IPS-18a (cell line): Measurements from ENCODE around the gene RAPH1.

ENCODE experiments used
- H3K27ac ChIP-seq: one replicate; pipeline ENCODE4 v1.5.1; 2013; ENCODE audit warnings: low read length
- H3K27me3 ChIP-seq: one replicate; pipeline ENCODE4 v1.6.1; 2013; ENCODE audit warnings: mild to moderate bottlenecking, low read length; ENCODE audit not compliant: control insufficient read depth, insufficient read depth
- H3K36me3 ChIP-seq: one replicate; pipeline ENCODE4 v1.6.1; 2013; ENCODE audit warnings: low read depth, low read length; ENCODE audit not compliant: control insufficient read depth
- H3K4me1 ChIP-seq: one replicate; pipeline ENCODE4 v1.6.1; 2013; ENCODE audit warnings: low read depth, low read length; ENCODE audit not compliant: control insufficient read depth
- H3K4me3 ChIP-seq: one replicate; pipeline ENCODE4 v1.5.1; 2013; ENCODE audit warnings: low read length
- H3K9ac ChIP-seq: one replicate; pipeline ENCODE4 v1.6.1; 2013; ENCODE audit warnings: mild to moderate bottlenecking, low read length, moderate library complexity
- H3K9me3 ChIP-seq: one replicate; pipeline ENCODE4 v1.6.1; 2013; ENCODE audit warnings: low read depth, low read length; ENCODE audit not compliant: control insufficient read depth

RAPH1 gene, protein sequence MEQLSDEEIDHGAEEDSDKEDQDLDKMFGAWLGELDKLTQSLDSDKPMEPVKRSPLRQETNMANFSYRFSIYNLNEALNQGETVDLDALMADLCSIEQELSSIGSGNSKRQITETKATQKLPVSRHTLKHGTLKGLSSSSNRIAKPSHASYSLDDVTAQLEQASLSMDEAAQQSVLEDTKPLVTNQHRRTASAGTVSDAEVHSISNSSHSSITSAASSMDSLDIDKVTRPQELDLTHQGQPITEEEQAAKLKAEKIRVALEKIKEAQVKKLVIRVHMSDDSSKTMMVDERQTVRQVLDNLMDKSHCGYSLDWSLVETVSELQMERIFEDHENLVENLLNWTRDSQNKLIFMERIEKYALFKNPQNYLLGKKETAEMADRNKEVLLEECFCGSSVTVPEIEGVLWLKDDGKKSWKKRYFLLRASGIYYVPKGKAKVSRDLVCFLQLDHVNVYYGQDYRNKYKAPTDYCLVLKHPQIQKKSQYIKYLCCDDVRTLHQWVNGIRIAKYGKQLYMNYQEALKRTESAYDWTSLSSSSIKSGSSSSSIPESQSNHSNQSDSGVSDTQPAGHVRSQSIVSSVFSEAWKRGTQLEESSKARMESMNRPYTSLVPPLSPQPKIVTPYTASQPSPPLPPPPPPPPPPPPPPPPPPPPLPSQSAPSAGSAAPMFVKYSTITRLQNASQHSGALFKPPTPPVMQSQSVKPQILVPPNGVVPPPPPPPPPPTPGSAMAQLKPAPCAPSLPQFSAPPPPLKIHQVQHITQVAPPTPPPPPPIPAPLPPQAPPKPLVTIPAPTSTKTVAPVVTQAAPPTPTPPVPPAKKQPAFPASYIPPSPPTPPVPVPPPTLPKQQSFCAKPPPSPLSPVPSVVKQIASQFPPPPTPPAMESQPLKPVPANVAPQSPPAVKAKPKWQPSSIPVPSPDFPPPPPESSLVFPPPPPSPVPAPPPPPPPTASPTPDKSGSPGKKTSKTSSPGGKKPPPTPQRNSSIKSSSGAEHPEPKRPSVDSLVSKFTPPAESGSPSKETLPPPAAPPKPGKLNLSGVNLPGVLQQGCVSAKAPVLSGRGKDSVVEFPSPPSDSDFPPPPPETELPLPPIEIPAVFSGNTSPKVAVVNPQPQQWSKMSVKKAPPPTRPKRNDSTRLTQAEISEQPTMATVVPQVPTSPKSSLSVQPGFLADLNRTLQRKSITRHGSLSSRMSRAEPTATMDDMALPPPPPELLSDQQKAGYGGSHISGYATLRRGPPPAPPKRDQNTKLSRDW

GRCh38 chr2:203535078-203535783 lies at the start of gene RAPH1:
Gene RAPH1 (minus strand): TSS chr2:203535301. CDS start chr2:203495353, 39,948 bp downstream.
- H3K27me3 ChIP-seq: peaks cover 17% of the 10 kb centered on the region
- peak within 1 kb of the TSS; percentile 81 for H3K4me3 ChIP-seq
- H3K36me3 ChIP-seq: no peaks in the 10 kb centered on the region
- H3K9ac ChIP-seq: peak within 1 kb of the TSS; percentile 62
- no peak within 1 kb of the TSS for H3K27ac ChIP-seq
- H3K9me3 ChIP-seq: no peaks in the 10 kb centered on the region
- peaks cover 15% of the 10 kb centered on the region for H3K4me1 ChIP-seq

DNA sequence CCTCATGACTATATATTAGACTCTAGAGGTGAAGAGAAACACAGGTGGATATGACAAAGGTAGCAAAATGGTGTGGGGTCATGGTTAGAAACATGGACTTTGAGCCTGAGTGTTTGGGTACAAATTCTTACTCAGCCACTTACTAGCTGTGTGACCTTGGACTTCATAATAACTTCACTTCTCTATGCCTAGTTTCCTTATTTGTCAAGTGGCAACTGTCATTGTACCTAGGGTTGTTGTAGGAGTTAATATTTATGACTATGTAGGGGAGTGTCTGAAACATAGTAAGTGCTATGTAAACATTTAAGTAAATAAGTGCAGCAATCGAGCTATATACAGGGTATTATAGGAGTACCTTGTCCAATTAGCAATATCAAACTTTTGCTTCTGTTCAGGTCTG lies 49.7 kb upstream of the RAPH1 start:
- Histone ChIP-seq H3K4me3 (no peak overlapping the region), H3K4me1 (no peaks in the 10 kb centered on the region), H3K27ac (no peak overlapping the region), H3K9me3 (no peaks in the 10 kb centered on the region), H3K9ac (no peak overlapping the region), H3K27me3 (no peaks in the 10 kb centered on the region), H3K36me3 (no peaks in the 10 kb centered on the region)

GRCh38 chr2:203583701-203584100 lies 48.6 kb upstream of the RAPH1 start:
- Histone ChIP-seq H3K4me1 (no peaks in the 10 kb centered on the region), H3K4me3 (no peak overlapping the region), H3K36me3 (no peaks in the 10 kb centered on the region), H3K9ac (no peak overlapping the region), H3K27me3 (no peaks in the 10 kb centered on the region), H3K9me3 (no peaks in the 10 kb centered on the region), H3K27ac (no peak overlapping the region)

GRCh38 chr2:203583084-203583695 lies 48.1 kb upstream of the RAPH1 start:
- no peak overlapping the region for H3K27ac ChIP-seq
- H3K9me3 ChIP-seq: no peaks in the 10 kb centered on the region
- no peak overlapping the region for H3K4me3 ChIP-seq
- no peaks in the 10 kb centered on the region for H3K27me3 ChIP-seq
- H3K36me3 ChIP-seq: no peaks in the 10 kb centered on the region
- H3K4me1 ChIP-seq: no peaks in the 10 kb centered on the region
- no peak overlapping the region for H3K9ac ChIP-seq

DNA sequence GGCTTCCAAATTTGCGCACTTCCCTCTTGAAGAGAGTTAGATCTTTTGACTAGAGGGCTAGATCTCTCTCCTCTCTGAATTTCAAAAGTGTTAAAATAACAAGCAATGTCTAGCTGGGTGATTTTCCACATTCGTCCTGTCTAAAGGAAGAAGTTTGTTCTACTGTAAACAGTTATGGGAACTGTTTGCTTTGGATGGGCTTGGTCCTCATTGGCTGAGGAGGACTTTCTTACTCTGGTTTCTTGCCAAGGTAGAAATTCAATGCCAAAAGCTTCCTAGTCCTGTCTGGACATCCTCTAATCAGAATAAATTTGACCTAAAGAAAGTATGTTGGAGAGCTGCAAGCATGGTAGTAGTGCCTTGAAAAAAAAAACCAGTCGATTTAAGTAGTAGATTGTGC lies 47.4 kb upstream of the RAPH1 start:
- Histone ChIP-seq H3K4me3 (no peak overlapping the region), H3K9me3 (no peaks in the 10 kb centered on the region), H3K27ac (no peak overlapping the region), H3K4me1 (no peaks in the 10 kb centered on the region), H3K27me3 (no peaks in the 10 kb centered on the region), H3K36me3 (no peaks in the 10 kb centered on the region), H3K9ac (no peak overlapping the region)

GRCh38 chr2:203580844-203581243 lies 45.7 kb upstream of the RAPH1 start:
- Histone ChIP-seq H3K9ac (no peak overlapping the region), H3K4me3 (no peak overlapping the region), H3K27ac (no peak overlapping the region), H3K4me1 (no peaks in the 10 kb centered on the region), H3K36me3 (no peaks in the 10 kb centered on the region), H3K27me3 (no peaks in the 10 kb centered on the region), H3K9me3 (no peaks in the 10 kb centered on the region)

- no peak overlapping the region for H3K27ac ChIP-seq
- no peaks in the 10 kb centered on the region for H3K36me3 ChIP-seq
- no peak overlapping the region for H3K9ac ChIP-seq
- H3K4me1 ChIP-seq: no peaks in the 10 kb centered on the region
- H3K9me3 ChIP-seq: no peaks in the 10 kb centered on the region
- no peak overlapping the region for H3K4me3 ChIP-seq
- no peaks in the 10 kb centered on the region for H3K27me3 ChIP-seq
Observed at GRCh38 chr2:203579730-203580129, 44.6 kb upstream of the RAPH1 start.

- H3K27me3 ChIP-seq: no peaks in the 10 kb centered on the region
- H3K36me3 ChIP-seq: no peaks in the 10 kb centered on the region
- H3K9ac ChIP-seq: no peak overlapping the region
- H3K9me3 ChIP-seq: no peaks in the 10 kb centered on the region
- no peak overlapping the region for H3K4me3 ChIP-seq
- H3K4me1 ChIP-seq: no peaks in the 10 kb centered on the region
- no peak overlapping the region for H3K27ac ChIP-seq
Observed at GRCh38 chr2:203578759-203579643, 43.9 kb upstream of the RAPH1 start.

DNA sequence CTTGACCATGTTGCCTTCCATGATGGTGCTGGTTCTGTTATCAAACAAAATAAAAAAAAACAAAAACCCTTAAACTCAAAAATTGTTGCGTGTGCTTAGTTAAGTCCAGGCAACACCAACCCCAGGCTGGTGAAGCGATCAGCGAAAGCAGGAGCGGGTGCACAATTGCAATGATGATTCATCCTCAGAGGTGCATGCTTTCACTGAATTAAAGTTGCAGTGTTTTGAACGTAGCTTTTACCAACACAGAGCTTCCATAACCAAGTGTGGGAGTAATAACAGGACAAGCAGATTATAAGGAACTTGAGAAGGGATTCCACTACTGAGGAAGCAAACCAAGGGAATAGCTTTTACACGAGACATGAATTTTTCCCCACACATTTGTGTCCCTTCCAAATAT lies 39.7 kb upstream of the RAPH1 start:
- Histone ChIP-seq H3K4me3 (no peak overlapping the region), H3K9ac (no peak overlapping the region), H3K27ac (no peak overlapping the region), H3K36me3 (no peaks in the 10 kb centered on the region), H3K9me3 (no peaks in the 10 kb centered on the region), H3K4me1 (no peaks in the 10 kb centered on the region), H3K27me3 (no peaks in the 10 kb centered on the region)

DNA sequence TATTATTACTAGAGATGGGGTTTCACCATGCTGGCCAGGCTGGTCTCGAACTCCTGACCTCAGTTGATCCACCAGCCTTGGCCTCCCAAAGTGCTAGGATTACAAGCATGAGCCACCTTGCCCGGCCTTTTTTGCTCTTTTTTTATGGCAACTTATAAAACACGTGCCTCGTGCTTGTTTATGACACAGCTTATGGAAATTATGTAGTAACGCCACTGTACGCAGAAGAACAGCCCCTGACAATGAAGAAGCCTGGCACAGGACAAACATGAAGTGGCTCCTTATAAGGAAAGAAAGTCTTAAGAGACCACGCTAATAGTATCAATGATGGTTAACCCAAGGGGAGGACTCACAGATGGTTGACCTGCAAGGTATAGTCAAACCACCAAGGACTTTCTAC lies 37.2 kb upstream of the RAPH1 start:
- Histone ChIP-seq H3K4me1 (no peaks in the 10 kb centered on the region), H3K27ac (no peak overlapping the region), H3K9ac (no peak overlapping the region), H3K36me3 (no peaks in the 10 kb centered on the region), H3K9me3 (no peaks in the 10 kb centered on the region), H3K4me3 (no peak overlapping the region), H3K27me3 (no peaks in the 10 kb centered on the region)
